ENCODE data around the gene BRAF.

DNA sequence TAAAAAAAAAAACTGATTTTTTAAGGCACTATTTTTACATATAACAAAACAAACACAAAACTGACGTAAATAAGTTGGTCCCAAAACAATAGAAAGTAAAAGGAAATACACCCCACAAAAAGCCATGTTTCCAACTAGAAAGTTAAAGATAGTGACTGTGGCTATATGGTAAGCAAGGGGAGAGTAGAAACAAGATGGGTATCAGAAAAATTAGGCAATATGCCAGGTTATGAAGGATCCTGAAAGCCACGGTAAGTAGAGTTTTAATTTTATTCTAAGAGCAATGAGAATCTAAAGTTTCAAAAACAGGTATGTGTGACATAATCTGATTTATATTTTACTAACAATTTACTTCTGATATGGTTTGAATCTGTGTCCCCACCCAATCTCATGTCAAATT lies 61.5 kb downstream of the BRAF start:
- no peak for TF ChIP-seq POLR2A (IDR thresholded peaks at IDR 0.05; ENCODE audit: extremely low read depth, insufficient read length)
- TF ChIP-seq, protein P1, sequence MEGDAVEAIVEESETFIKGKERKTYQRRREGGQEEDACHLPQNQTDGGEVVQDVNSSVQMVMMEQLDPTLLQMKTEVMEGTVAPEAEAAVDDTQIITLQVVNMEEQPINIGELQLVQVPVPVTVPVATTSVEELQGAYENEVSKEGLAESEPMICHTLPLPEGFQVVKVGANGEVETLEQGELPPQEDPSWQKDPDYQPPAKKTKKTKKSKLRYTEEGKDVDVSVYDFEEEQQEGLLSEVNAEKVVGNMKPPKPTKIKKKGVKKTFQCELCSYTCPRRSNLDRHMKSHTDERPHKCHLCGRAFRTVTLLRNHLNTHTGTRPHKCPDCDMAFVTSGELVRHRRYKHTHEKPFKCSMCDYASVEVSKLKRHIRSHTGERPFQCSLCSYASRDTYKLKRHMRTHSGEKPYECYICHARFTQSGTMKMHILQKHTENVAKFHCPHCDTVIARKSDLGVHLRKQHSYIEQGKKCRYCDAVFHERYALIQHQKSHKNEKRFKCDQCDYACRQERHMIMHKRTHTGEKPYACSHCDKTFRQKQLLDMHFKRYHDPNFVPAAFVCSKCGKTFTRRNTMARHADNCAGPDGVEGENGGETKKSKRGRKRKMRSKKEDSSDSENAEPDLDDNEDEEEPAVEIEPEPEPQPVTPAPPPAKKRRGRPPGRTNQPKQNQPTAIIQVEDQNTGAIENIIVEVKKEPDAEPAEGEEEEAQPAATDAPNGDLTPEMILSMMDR (IDR thresholded peaks at IDR 0.05; ENCODE audit: low read depth, low read length), result no peak
